K562 (cell line): ENCODE data around the gene PFKP. TPM values are rescaled to one million over a fixed set of nuclear protein-coding genes. Genes with fewer than 3 reads are reported as not detected.

ENCODE experiments used
- FOXJ3 ChIP-seq: sonication (generic); formaldehyde crosslinking; IDR thresholded peaks from 2 replicates; pipeline ENCODE4 v1.4.0; 2020; ENCODE audit warnings: mild to moderate bottlenecking, missing genetic modification reagents
- SMAD4 ChIP-seq: fragments of 250-450 bp; sonication (Bioruptor Pico); conservative IDR thresholded peaks from 2 replicates; pipeline ENCODE4 v1.8.0; 2021; ENCODE audit warnings: inconsistent platforms, mild to moderate bottlenecking, moderate library complexity
- TBL1XR1 ChIP-seq, 2 experiments: IDR thresholded peaks; 2 replicates each; pipeline ENCODE4 v1.6.1; 2012; ENCODE audit warnings: improper control_type of control experiment in 2 of 2, low read length in 2 of 2, mild to moderate bottlenecking in 1 of 2
- TCF3 ChIP-seq: sonication (generic); formaldehyde crosslinking; IDR thresholded peaks from 2 replicates; pipeline ENCODE4 v1.4.0; 2020; ENCODE audit warnings: mild to moderate bottlenecking, missing genetic modification reagents
- THRB ChIP-seq: fragments of 450-650 bp; formaldehyde crosslinking; conservative IDR thresholded peaks from 2 replicates; pipeline ENCODE4 v1.4.0; 2022; ENCODE audit warnings: mild to moderate bottlenecking, missing genetic modification characterization
- ZBTB40 ChIP-seq, 2 experiments: fragments of 450-650 bp in 1 of 2; sonication (generic) in 1 of 2; formaldehyde crosslinking in 1 of 2; IDR thresholded peaks; 2 replicates each; pipeline versions ENCODE4 v1.7.1 to v1.9.0; 2016 to 2022; ENCODE audit warnings: inconsistent platforms in 1 of 2, mild to moderate bottlenecking in 1 of 2, missing genetic modification reagents in 1 of 2
- ZFP36 ChIP-seq: fragments of 150-350 bp; IDR thresholded peaks from 2 replicates; pipeline ENCODE4 v1.6.1; 2018; ENCODE audit warnings: low read length, low read depth; ENCODE audit not compliant: partially characterized antibody
- ZFPM2 ChIP-seq: fragments of 250-450 bp; sonication (Bioruptor Pico); IDR thresholded peaks from 2 replicates; pipeline ENCODE4 v1.5.1; 2022; ENCODE audit warnings: mild to moderate bottlenecking
- ZNF445 ChIP-seq: fragments of 250-450 bp; sonication (Bioruptor Pico); IDR thresholded peaks from 2 replicates; pipeline ENCODE4 v1.4.0; 2020; ENCODE audit warnings: low read depth, mild to moderate bottlenecking, moderate library complexity
- ZNF589 ChIP-seq: fragments of 200-800 bp; sonication (Bioruptor generic); IDR thresholded peaks from 2 replicates; pipeline ENCODE4 v1.6.1; 2016; ENCODE audit warnings: low read depth, missing genetic modification characterization, missing compliant biosample characterization
- ZNF766 ChIP-seq: fragments of 200-800 bp; sonication (Bioruptor generic); conservative IDR thresholded peaks from 2 replicates; pipeline ENCODE4 v1.6.1; 2016; ENCODE audit warnings: missing genetic modification characterization, missing compliant biosample characterization
- polyA plus RNA-seq, 8 experiments: library from polyadenylated mRNA; depleted of rRNA in 4 of 8; stranded (reverse) in 5 of 8; unstranded in 3 of 8; fragments of >200 nt; fragmentation: Nextera tagmentation in 2 of 8; fragmentation: Illumina TruSeq in 1 of 8; extraction: Ambion mirVana in 2 of 8; extraction: Trizol in 1 of 8; gene quantifications; 2 replicates each; pipeline versions ENCODE4 v1.2.1 to v1.2.3, GENCODE V29; 2011 to 2014; ENCODE audit warnings: inconsistent platforms in 1 of 8, missing spikeins in 1 of 8
- total RNA-seq, 7 experiments: library from RNA; depleted of rRNA in 6 of 7; stranded (reverse); fragments of >200 nt in 6 of 7; fragmentation: Illumina TruSeq in 2 of 7; extraction: Trizol in 2 of 7; gene quantifications; 2 replicates each; pipeline versions ENCODE4 v1.2.1 to v1.2.3, GENCODE V29; 2011 to 2021; ENCODE audit warnings: low replicate concordance in 1 of 7
- TF ChIP-seq, protein P1 (sequence below), 2 experiments: IDR thresholded peaks; 2 replicates each; pipeline ENCODE4 v1.6.1; 2011; ENCODE audit warnings: borderline replicate concordance in 1 of 2, control low read depth in 1 of 2, low read depth in 1 of 2, low read length in 1 of 2, mild to moderate bottlenecking in 1 of 2, mixed read lengths in 1 of 2, moderate library complexity in 1 of 2; ENCODE audit not compliant: insufficient read depth in 1 of 2, insufficient read length in 1 of 2, poor library complexity in 1 of 2, severe bottlenecking in 1 of 2; ENCODE audit errors: extremely low read depth in 1 of 2
- TF ChIP-seq, protein P2 (sequence below): sonication (generic); formaldehyde crosslinking; IDR thresholded peaks from 2 replicates; pipeline ENCODE4 v1.8.1; 2022; ENCODE audit warnings: missing genetic modification reagents

The PFKP gene
- total and polyA plus RNA-seq, 9 of the 15 experiments (the other 6 are each of a cell fraction or from before 2014, with no cell fraction given) = 23.5 to 116 (median 62.1) TPM

DNA sequence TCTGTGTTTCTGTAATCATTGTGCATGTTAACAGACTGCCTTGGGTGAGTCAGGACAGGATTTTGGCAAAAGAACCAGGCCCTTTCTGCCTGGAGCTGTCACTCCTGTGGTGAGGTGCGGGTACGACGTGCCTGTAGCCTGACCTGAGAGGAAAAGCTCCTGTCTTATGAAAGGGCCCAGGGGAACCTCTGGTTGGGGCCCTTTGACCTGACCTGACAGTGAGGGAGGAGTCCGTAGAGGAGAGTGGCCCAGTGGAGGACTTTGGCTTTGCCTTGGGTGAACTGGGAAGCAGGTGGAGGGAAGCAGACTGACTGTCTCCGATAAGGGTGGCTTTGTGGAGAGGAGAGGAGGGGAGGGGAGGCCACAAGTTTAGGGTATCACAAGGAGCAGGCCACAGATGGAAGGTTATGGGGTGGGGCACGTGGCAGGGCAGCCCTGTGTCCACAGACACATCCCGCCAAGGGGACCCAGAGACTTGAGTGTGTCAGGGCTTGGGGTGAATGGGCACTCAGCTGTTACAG lies 6.9 kb downstream of the PFKP start (continued):
- no peak for TF ChIP-seq ZBTB40 (IDR thresholded peaks at IDR 0.05)
- TF ChIP-seq ZBTB40 (CRISPR knock-in tag; IDR thresholded peaks at IDR 0.05) = no peak
- TF ChIP-seq, protein P1, sequence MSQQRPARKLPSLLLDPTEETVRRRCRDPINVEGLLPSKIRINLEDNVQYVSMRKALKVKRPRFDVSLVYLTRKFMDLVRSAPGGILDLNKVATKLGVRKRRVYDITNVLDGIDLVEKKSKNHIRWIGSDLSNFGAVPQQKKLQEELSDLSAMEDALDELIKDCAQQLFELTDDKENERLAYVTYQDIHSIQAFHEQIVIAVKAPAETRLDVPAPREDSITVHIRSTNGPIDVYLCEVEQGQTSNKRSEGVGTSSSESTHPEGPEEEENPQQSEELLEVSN (IDR thresholded peaks at IDR 0.05; ENCODE audit: borderline replicate concordance in 1 of 2, extremely low read depth in 1 of 2, insufficient read depth in 1 of 2, insufficient read length in 1 of 2, low read depth in 1 of 2, low read length in 1 of 2, poor library complexity in 1 of 2, severe bottlenecking in 1 of 2) = peak; percentile 35 to 55
- TF ChIP-seq TCF3 (CRISPR knock-in tag) = peak; percentile 89
- peak in 1 of 2 experiments; percentile 67; a peak in 3 of 4 replicates for TF ChIP-seq TBL1XR1 (IDR thresholded peaks at IDR 0.05; ENCODE audit: low read length in 2 of 2)
- TF ChIP-seq ZNF589 = no peak
- no peak for TF ChIP-seq THRB (CRISPR knock-in tag)
- TF ChIP-seq, protein P2, sequence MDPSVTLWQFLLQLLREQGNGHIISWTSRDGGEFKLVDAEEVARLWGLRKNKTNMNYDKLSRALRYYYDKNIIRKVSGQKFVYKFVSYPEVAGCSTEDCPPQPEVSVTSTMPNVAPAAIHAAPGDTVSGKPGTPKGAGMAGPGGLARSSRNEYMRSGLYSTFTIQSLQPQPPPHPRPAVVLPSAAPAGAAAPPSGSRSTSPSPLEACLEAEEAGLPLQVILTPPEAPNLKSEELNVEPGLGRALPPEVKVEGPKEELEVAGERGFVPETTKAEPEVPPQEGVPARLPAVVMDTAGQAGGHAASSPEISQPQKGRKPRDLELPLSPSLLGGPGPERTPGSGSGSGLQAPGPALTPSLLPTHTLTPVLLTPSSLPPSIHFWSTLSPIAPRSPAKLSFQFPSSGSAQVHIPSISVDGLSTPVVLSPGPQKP = no peak
- TF ChIP-seq ZFP36 = peak; percentile 64
- TF ChIP-seq ZFPM2 (CRISPR knock-in tag) = no peak
- peak; percentile 78 for TF ChIP-seq SMAD4
- no peak for TF ChIP-seq ZNF766
- no peak for TF ChIP-seq FOXJ3 (CRISPR knock-in tag)
- TF ChIP-seq ZNF445 = no peak
